TTC549 (cell line): ENCODE measurements around the gene ZMYND15.
"Not testable (repeated sequence)": the region's sequence is repeated elsewhere in the genome, so short reads cannot be mapped to it uniquely, and the experiment has no call there.

ENCODE experiments used
- FAIRE-seq: peaks from 2 replicates; lab custom pipeline; 2012; peaks lifted over from hg19 to GRCh38; lab: Jason Lieb, UNC

The ZMYND15 gene, protein sequence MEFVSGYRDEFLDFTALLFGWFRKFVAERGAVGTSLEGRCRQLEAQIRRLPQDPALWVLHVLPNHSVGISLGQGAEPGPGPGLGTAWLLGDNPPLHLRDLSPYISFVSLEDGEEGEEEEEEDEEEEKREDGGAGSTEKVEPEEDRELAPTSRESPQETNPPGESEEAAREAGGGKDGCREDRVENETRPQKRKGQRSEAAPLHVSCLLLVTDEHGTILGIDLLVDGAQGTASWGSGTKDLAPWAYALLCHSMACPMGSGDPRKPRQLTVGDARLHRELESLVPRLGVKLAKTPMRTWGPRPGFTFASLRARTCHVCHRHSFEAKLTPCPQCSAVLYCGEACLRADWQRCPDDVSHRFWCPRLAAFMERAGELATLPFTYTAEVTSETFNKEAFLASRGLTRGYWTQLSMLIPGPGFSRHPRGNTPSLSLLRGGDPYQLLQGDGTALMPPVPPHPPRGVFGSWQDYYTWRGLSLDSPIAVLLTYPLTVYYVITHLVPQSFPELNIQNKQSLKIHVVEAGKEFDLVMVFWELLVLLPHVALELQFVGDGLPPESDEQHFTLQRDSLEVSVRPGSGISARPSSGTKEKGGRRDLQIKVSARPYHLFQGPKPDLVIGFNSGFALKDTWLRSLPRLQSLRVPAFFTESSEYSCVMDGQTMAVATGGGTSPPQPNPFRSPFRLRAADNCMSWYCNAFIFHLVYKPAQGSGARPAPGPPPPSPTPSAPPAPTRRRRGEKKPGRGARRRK

GRCh38 chr17:4739122-4740024 lies at the start of gene ZMYND15, which contains the start of gene CXCL16:
ZMYND15 (plus strand) TSS chr17:4739833; CDS start chr17:4740549, 716 bp downstream.
CXCL16 (minus strand) TSS chr17:4739928; CDS start chr17:4739339, 589 bp downstream.
- no peak for FAIRE-seq

GRCh38 chr17:4689872-4690271 lies 49.8 kb upstream of the ZMYND15 start:
- FAIRE-seq, result not testable (repeated sequence)

GRCh38 chr17:4690745-4691144 lies 48.9 kb upstream of the ZMYND15 start:
- FAIRE-seq, result no peak

DNA sequence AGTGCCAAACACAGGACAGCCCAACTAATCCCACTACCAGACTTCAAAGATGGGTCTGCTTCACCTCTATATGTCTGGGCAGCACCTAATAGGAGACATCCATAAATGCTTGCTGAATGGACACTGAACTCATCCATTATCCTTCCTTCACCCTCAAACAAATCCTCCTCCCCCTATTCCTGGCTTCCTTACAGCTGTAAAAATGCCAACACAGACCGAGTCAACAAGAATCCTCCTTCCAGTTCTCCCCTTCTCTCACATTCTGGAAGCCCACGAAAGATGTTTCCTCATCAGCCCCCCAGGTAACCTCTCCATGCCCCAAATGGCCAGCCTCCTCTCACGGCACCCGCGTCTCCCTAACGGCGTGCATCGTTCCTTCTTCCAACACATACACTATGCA lies 47.9 kb upstream of the ZMYND15 start:
- no peak for FAIRE-seq

GRCh38 chr17:4693416-4693815 lies 46.2 kb upstream of the ZMYND15 start:
- no peak for FAIRE-seq

- no peak for FAIRE-seq
Observed at GRCh38 chr17:4696437-4696805, 43.2 kb upstream of the ZMYND15 start.

GRCh38 chr17:4699401-4700056 lies 40.1 kb upstream of the ZMYND15 start:
- not testable (repeated sequence) for FAIRE-seq

DNA sequence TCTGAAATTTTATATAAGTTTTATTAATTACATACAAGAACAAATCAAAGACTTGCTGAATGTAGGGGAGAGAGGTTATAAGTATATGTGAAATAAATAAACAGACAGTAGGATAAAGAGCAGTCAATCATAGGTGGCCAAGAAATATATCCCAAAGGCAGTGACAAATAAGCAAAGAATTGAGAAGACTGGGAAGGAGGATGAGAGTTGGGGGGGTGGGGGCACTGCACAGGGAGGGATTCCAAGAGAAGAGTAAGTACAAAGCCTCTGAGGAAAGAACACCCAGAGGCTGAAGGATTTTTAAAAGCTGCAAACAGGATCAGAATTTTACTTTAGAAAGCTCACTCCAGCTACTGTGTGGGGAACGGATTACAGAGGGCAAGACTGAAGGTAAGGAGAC lies 38.5 kb upstream of the ZMYND15 start:
- no peak for FAIRE-seq

DNA sequence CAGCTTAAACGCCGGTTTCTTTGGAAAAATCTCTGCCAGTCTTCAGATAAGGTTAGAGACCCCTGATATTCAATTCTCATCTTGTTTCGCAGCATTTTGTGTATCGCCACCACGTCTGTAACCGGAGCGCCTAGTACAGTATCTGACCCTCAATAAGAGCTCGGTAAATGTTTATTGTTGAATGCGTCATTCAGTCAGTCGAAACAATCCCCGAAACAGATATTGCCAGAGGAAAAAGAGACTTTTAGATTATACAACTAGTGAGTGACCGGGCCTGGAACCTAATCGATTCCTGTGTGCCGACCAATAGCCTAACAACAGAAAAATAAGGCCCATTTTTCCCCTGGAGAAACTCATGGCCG lies 36.3 kb upstream of the ZMYND15 start:
- no peak for FAIRE-seq

DNA sequence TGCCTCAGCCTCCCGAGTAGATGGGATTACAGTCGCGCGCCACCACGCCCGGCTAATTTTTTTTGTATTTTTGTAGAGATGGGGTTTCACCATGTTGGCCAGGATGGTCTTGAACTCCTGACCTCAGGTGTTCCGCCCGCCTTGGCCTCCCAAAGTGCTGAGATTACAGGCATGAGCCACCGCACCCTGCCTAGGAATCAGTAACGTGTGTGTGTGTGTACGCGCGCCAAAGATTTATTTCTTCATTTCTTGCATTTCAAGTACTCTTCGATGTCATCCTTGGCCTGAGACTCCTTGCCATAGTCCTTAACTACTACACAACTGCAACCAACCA lies 35.1 kb upstream of the ZMYND15 start:
- FAIRE-seq, result not testable (repeated sequence)

DNA sequence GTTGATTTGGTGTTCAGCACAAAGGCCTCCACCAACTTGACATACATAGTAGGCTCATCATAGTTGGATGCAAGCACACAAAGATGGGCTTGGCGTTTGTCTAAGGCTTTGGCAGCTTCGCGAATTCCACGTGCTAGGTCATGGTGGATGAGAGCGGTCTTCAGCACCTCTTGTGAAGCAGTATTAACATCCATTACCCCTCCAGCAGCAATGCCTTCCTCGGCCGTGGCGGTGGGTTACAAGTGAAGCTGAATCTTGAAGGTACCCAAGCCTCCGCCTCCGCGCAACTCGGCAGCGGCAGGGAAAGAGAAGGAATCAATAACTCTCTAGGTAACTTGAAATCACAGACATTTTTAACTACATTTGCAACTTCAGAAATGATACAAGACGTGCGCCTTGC lies 34.6 kb upstream of the ZMYND15 start:
- FAIRE-seq, result no peak

- no peak for FAIRE-seq
Observed at GRCh38 chr17:4706121-4706520, 33.5 kb upstream of the ZMYND15 start.

DNA sequence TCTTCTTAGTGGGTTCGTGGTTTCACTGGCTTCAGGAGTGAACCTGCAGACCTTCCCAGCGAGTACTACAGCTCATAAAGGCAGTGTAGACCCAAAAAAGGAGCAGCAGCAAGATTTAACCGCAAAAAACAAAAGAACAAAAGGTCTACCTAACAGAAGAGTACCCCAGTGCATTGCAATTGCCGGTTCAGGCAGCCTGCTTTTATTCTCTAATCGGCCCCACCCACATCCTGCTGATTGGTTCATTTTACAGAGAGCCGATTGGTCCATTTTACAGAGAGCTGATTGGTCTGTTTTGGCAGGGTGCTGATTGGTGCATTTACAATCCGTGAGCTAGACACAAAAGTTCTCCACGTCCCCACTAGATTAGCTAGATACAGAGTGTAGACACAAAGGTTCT lies 31.2 kb upstream of the ZMYND15 start:
- FAIRE-seq, result no peak

DNA sequence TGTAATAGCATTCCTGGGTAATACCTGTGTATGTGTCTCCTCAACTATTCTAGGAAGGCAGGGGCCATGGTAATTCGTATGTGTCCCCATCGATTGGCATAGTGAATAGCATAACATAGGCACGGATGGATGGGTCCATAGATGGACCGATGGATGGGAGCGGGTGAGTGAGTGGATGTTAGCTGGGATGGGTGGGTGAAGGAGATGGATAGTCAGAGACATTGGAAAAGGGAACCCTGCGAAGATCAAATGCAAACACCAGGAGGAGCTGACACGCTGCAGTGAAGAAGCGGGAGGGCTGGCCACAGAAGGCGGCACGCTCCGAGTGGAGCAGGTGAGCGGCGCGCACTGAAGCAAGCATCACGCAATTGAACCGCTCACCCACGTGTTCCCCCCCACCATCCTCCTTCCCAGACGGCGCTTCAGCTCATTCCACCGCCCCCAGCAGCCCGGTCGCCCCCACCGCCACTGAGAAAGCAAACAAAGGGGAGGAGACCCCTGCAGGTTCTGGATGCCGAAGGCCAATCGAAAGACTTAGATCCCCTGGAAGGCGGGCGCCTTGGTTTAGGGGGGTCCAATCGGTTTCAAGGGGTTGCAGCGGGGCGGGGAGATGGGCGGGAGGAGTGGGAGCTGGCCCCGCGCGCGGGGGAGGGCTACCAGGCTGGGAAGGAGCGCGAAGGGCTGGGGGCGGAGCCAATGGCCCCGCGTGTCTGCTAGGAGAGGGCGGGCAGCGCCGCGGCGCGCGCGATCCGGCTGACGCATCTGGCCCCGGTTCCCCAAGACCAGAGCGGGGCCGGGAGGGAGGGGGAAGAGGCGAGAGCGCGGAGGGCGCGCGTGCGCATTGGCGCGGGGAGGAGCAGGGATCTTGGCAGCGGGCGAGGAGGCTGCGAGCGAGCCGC lies 29.6 kb upstream of the ZMYND15 start, which contains the start of gene ARRB2:
Gene ARRB2 (plus strand): TSS at position 839 of the 899 bp plus-strand sequence. CDS start 90 bp downstream, outside the sequence.
- no peak for FAIRE-seq

- FAIRE-seq, result no peak
Observed at GRCh38 chr17:4710693-4711634, 28.7 kb upstream of the ZMYND15 start.

DNA sequence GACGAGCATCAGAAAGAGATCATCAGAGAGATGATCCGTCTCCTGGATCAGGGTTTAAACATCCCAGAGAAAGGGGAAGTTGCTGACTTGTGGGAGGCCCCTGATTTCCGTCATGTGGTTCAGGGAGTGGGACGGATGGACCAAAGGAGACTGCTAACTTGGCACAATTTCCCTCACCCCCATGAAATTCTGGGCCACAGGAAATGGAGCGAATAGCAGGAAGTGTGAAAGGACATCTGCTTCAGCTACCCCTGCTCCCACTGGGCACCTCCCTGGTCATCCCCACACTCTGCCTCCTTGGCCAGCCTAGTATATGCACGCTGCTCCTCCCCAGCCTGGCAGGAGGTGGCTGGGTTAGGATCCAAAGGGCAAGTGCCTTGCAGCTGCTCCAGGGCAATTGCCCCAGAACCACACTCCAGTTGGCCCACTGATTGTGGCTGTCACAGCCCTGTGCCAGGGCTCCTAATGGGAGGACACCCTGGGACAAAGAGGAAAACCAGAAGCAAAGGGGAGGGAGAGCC lies 27.9 kb upstream of the ZMYND15 start:
- no peak for FAIRE-seq

DNA sequence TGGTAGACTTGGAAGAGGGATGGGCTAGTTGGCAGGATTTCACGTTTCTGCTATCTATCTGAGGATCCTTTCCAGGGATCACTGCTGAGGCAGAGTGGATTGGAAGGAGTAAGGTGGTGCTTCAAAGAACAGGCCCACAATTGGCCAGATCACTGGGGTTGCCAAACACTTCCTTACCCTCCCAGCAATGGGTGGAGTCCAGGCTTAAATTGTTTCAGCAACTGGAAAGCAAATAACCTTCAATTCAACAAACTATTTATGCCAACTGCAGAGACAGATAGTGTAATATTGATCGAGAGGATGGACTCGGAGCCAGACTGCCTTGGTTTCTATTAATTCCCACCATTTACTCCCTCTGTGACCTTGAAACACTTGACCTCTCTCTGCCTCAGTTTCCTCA lies 27.1 kb upstream of the ZMYND15 start:
- no peak for FAIRE-seq

GRCh38 chr17:4714340-4715062 lies 25.1 kb upstream of the ZMYND15 start:
- FAIRE-seq, result not testable (repeated sequence)
